Stimulated activated CD4-positive, alpha-beta T cell treated with anti-CD3 and anti-CD28 coated beads, TNF-alpha, amount 100 ng/mL, for 48 hours (primary cell): ENCODE data around the gene IL23A.
A peak's percentile ranks its signal among the peaks of the same experiment; 100 is the strongest.
"Not testable (repeated sequence)": the region's sequence is repeated elsewhere in the genome, so short reads cannot be mapped to it uniquely, and the experiment has no call there.

ENCODE experiments used
- DNase-seq, 3 donors: peaks; one replicate each; pipeline ENCODE4 v3.0.0-alpha.2; 2020; ENCODE audit warnings: low read depth in 3 of 3

IL23A gene

DNA sequence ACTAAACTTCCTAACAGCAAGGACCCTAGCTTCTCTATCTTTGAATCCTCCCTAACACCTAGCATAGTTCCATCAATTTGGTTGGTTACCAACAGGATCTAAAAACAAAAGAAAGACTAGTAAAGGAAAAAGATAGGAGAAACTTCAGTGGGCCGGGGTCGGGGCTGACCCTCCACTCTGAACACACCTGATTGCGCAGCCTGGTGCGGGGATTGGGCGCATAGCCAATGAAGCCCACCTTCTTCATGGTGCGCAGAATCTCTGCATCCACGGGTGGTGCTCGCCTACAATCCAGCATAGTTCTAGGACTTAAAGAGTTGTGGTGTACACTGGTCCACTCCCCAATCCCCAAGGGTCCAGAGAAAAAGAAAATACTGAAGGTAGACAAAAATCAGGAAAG lies 12.6 kb upstream of the IL23A start:
- DNase-seq: no peak

DNA sequence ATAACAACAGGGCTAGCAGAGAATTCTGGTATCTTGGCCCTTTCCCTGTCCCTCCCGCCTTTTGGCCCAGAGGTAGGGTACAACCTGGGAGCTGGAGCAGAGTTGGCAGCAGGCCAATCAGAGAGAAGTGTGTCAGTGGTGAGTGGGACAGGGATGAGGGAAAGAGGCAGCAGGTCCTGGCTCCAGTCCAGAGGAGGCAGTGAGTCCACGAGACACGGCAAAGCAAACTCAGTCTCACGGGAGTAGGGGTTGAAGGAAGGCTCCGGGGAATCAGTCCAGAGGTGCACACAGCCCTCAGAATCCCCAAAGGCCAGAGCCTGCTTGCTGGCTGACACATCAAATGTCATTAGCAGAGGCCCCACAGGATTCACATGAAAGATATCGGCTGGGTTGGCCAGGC lies 12.2 kb upstream of the IL23A start:
- DNase-seq: no peak

DNA sequence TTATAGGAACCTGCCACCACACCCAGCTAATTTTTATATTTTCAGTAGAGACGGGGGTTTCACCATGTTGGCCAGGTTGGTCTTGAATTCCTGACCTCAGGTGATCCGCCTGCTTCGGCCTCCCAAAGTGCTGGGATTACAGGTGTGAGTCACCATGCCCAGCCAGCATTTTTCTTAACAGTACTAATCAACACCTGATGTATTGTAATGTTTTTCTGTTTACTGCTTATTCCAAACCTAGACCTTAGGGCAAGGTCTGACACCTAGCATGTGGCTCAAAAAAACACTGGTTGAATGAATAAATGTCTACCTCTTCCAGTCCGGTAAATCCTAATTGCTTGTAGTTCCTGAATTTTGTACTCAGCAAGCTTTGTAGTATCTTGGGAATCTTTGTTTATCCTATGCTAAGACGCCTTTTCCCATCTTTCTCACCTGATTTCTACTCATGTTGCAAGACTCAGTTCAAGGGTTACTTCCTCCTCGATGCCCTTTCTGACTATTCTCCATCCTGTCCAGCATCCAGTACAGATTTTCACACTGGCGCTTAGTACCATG lies 7.7 kb upstream of the IL23A start:
- no peak for DNase-seq

DNA sequence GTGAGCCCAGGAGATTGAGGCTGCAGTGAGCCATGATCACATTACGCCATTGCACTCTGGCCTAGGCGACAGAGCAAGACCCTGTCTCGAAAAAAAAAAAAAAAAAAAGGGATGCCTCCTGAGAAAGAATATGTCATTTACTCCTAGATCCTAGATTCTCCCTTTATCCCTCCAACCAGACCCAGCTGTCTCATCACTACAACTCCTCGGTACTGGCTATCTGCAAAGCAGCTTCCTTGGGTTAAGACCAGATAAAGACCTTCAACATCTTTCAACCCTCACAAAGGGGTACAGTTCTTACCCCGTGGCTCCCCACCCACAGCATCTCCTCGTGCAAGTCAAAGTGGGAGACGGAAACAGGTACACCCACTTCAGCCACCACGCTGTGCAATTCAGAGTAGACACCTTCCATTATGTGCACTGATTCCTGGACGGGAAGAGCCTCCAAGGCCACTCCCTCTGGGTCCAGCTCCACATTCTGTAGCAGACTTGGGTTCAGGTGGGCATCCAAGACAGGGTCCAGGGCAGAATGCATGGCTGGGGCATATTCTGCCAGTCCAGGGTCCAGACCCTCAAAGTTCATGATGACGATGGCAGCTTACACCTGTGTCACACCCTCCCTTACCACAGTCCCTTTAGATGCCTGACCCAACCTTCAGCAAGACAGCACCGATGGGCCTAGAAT lies 6.0 kb upstream of the IL23A start:
- DNase-seq: no peak

DNA sequence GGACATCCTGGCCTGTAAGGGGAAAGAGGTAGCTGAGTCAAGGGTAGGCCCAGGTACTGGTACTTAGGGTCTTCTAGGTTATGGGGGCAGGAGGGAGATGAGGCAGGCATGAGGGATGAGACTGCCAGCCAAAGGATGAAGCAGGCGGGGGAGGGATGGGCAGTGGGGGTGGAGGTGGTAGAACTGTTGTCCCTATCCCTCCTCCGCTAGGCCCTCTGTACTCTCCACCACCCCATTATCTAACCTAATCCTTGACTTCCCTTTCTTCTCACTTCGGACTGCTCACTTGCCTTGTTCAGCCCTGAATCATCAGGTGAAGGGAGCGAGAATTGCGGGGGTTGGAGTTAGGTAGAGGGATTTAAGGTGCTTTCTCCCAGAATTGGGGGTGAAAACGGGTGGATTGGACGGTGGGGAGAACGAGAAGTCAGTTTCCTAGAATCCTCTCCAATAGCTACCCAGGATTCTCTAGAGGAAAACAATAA lies 5.4 kb upstream of the IL23A start:
- DNase-seq: no peak

DNA sequence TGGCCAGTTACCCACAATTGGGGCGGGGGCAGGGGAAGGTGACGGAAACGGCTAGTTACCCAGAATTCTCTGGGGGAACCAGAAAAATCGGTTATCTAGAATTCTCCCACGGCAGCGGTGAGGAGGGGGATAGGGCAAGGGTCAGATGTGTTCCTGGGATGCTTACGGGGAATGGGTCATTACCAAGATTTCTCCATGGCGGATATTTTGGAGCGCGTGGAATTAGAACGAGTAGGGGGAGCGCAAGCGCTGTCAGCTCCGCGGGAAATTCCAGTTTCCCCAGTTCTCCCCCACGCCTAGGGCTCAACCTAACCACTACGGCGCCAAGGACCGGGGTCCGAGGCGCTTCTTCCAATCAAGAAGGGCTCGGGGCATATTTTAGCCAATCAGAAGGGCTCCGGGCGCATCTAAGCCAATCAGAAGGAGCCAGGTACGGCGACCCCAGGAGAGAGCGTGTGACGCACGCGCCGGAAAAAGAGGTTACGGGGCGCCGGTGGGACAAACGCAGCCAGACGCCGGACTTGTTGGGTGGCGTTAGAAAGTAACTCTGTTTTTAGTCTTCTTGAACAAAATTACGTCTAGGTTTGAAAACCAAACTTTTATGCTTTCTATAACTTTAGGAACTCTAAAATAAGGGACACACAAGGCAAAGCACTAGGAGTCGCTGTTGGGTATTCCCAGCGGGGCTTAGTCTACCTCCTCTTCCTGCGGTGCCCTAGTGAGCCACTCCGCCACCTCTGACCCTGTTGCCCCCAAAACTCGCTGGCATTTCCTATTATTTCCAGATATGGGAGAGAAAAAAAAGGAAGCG lies 4.8 kb upstream of the IL23A start, which contains the start of gene PAN2:
TSS of gene PAN2 (minus strand) at position 322 of the 811 bp plus-strand sequence. CDS start 906 bp downstream, outside the sequence.
- peak; percentile 83 to 91 (median 85) for DNase-seq

DNA sequence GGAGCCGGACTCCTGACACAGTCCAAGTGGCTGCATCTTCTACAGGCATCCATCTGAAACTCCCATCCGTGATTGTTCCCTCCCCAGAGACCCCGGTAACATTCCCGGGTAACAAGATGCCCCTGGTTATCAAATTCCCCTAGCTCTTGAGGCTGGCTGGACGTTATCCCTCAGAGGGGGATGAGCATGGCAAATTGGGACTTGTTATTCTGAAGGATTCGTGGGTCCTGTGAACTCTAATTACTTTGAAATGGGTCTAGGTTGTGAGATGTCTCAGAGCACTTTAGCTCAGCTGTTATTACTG lies 4.2 kb upstream of the IL23A start:
- DNase-seq: no peak

DNA sequence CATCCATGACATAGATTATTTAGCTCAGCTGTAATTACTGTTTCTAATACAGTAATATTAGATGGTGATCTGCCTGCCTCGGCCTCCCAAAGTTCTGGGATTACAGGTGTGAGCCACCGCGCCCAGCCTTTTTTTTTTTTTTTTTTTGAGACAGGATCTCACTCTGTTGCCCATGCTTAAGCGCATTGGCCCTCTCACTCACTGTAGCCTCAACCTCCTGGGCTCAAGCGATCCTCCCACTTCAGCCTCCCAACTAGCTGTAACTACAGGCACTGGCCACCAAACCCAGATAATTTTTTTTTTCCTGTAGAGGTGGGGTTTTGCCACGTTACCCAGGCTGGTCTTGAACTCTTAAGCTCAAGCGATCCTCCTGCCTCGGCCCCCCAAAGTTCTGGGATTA lies 3.2 kb upstream of the IL23A start:
- DNase-seq: not testable (repeated sequence)

DNA sequence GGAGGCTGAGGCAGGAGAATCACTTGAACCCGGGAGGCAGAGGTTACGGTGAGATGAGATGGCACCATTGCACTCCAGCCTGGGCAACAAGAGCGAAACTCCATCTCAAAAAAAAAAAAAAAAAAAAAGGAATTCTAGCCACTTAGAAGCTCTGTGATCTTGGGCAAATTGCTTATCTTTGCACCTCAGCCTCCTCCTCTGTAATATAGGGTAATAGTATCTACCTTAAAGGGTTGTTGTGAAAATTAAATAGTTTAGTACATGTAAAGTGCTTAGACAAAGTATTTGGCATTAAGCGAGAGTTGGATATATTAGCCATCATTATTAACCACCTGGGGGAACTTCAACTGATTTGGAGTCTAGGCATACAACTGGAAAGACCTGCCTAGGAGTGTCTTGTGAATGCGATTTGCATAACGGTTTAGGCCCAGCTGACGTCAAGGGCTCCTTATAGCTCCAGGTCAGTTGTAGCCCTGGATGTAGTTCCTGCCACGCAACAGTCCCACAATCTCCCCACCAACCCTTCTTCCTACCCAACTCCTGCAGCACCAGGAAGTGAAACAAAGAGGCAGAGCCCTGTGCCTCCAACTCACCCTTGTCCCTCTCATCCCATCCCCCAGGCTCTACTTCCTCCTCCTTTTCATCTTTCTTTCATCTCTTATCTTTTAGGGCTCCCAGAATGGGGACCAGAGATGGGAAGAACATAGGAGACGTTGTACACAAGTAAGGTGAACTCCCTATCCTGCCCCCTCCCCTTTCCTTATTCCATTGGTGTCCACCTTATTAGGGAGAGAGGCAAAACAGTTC lies 2.1 kb upstream of the IL23A start:
- DNase-seq: no peak

DNA sequence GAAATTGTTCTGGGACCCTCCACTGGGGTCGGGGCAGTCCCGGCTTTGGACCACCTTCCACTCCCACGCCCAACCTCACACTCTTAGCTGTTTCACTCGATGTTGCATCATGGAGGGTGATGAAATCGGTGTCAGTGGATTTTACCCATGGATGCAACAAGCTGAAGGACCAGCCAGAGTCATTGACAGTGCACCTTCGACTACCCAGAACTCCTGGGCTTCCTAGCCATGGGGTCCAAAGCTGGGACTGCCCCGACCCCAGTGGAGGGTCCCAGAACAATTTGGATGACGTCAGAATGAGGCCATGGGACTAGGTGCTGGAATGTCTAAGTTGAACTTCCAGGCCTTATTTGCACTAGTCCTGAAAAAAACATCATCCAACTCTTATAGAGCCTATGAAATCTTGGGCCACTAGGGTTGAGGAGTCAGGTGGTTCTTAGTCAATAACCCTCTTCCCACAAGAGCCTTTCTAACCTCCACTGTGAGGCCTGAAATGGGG lies 882 bp upstream of the IL23A start:
- no peak for DNase-seq

DNA sequence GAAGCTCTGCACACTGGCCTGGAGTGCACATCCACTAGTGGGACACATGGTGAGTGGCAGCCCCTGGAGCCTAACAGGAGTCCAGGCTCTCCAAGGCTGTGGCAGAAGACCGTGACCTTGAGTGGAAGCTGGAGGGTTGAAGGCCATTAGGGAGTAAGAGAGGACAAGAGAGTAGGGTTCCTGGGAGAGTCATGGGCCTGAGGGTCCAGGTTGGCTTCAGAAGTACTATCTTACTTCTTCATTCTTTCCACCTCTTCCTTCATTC lies 406 bp downstream of the IL23A start:
- no peak for DNase-seq

DNA sequence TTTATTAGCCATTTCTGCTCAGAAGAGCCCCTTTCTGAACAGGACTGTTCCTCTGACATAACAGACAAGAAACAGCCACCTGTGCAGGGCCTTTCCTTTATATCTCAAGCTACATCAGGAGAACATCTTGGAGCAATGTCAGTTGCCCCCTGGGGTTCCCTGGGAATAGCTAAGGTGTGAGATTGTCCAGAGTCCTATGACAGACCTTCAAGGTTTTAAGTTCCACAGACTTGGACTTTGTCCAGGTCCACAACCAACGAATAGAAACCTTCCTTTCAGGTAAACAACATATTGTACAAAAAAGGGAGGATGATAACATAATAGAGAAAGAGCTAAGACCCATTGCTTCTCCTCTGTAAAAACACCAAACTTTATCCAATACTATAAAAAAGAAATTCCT lies 2.9 kb downstream of the IL23A start:
- DNase-seq: no peak

DNA sequence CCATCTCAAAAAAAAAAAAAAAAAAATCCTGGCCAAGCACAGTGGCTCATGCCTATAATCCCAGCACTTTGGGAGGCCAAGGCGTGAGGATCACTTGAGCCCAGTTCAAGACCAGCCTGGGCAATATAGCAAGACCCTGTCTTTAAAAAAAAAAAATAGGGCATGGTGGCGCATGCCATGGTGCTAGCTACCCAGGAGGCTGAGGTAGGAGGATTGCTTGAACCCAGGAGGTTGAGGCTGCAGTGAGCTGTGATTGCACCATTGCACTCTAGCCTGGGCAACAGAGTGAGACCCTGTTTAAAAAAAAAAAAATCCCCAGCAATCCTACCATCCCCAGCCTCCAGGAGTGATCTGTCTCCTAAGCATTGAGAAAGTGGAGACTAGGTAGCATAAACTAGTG lies 3.6 kb downstream of the IL23A start:
- DNase-seq: not testable (repeated sequence)

DNA sequence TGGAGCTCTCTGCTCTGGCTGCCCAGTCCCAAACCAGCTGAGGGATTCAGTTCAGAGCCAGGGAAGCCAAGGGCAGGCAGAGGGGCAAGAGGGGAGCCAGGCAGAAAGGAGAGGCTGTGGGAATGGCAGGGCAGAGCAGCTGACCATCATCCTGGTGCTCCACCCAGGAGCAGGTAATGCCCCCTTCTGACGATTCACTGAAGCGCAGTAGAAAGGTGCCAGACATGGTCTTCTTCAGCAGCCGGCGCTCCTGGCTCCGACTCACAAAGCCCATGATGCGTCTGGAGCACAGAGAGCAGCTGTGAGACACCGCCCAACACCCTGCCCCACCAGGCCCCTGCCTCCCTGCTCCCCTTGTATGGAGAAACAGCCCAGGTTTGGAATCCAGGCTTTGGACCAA lies 8.0 kb downstream of the IL23A start:
- DNase-seq: no peak

DNA sequence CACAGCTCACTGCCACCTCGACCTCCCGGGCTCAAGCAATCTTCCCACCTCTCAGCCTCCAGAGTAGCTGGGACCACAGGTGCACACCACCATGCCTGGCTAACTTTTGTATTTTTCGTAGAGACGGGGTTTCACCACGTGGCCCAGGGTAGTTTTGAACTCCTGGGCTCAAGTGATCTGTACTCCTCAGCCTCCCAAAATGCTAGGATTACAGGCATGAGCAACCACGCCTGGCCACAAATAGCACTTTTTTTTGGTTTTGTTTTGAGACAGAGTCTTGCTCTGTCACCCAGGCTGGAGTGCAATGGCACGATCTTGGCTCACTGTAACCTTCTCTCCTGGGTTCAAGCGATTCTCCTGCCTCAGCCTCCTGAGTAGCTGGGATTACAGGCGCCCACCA lies 8.6 kb downstream of the IL23A start:
- DNase-seq: not testable (repeated sequence)

DNA sequence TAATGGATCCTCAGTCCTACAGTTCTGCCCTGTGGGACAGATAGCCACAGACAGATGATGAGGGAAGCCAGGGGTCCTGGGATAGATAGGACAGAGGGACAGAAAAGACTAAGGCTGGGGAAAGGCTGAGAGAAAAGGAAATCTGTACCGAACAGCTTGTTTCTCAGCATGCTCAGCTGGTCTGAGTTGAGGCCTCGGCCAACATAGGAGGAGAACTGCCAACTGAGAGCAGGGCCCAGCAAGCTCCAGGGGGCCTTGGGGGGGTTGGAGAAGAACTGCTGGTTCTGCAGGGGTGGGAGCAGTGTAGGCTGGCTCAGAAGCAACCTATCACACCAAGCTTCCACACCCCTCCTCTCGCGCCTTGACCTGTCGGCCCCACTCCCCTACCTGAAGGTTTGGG lies 10.1 kb downstream of the IL23A start:
- no peak for DNase-seq

DNA sequence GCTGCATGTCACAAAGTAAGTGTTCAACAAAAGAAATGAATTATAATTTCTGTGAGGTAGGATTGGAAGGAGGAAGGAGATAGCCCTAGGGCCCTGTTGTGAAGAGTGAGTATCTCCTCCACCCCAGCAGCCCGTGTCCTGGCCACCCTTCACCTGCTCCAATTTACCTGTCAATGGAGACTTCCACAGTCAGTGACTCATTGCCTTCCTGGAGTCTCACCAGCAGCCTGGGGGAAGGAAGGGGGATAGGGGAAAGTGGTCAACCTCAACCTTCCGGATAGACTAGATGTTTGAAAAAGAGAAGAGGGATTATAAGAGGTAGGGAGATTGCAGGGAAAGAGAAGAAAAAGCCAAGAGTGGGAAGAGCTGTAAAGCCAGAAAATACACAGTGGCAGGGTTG lies 12.0 kb downstream of the IL23A start:
- DNase-seq: no peak

DNA sequence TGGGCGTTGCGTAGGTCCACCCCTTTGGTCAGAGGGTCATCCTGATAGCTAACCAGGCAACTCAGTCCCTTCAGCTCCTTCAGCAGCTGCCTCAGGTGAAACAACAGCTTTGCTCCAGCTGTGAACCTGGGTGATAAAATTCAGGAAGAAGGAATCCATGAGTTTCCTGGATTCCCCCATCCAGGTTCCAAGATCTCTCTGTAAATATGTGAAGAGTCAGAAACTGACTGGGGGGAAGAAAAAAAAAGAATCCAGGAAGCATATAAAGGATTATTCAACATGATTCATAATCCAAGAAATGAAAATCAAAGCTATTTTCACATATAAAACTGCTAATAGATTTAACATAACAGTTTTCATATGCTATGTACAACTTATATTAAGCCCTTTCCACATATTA lies 12.6 kb downstream of the IL23A start:
- DNase-seq: no peak

DNA sequence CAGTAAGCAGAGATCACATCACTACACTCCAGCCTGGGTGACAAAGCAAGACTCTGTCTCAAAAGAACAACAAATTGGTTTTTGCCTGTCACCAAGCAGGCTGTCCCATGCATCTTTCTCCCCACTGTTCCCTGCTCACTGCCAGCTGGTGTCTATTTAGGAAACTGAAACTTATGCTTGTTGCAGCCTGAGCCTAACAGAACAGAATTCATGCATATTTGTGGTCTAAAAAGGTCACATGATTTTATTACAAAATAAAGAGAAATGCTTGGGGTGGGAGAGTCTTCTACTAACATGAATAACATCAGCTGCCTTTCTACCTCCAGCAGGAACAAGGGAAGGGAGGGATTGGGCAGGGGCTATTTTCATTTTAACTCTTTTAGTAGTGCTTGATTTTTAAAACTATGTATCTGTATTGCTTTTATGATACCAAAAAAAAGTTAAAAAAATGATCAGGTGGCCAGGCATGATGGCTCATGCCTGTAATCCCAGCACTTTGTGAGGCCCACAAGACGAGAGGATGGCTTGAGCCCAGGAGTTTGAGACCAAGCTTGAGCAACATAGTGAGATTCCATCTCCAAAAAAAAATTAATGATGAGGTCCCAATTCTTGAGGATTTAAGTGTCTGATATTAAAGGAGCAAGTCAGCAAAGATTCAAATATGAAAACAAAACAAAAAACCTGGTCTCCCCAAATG lies 20.3 kb downstream of the IL23A start:
- DNase-seq: no peak

DNA sequence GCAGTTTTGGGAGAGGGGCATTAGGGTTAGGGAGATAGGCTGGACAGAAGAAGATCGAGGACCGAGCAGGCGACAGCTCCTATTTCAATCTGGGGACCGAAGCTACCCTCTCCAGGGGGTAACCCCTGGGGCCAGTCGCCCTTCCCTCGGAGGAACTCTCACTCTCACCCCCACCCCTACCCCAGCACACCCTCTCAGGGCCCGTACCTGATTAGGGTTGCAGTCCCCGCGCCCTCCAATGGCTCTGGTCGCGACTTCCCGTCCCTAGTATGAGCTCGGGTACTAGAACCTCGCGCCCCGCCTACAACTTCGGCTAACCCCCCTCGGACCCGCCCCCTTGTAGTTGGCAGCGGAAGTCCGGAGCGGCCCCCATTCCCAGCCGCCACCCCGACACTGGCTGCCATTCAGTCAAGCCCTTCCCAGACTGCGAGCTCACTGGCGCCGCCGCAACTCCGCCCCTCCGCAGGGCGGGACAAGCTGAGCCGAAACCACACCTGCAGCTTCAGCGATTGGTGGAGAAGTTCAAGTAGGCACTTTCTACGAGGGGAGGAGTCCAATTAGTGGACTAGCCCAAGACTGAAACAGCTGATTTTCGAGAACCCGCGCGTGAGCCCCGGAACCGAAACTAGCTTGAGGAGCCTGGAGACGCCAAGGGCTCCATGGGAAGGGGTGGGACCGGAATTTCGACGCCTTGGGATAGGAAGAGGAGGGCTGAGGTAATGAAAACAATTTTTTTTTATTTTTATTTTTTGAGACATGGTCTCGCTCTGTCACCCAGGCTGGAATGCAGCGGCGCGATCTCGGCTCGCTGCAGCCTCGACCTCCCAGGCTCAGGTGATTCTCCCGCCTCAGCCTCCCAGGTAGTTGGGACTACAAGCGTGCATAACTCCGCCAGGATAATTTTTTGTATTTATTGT lies 21.4 kb downstream of the IL23A start, which contains the start of gene STAT2:
TSS of gene STAT2 (minus strand) at position 257 of the 917 bp plus-strand sequence. CDS start 3,536 bp downstream, outside the sequence.
- peak; percentile 97 to 99 (median 97) for DNase-seq
